Stimulated activated CD8-positive, alpha-beta memory T cell treated with anti-CD3 and anti-CD28 coated beads, Interleukin-7, amount 100 ng/mL, for 1 hour (primary cell): ENCODE results near the gene TEX29.

ENCODE experiments used
- DNase-seq, 2 donors: peaks; one replicate each; pipeline ENCODE4 v3.0.0-alpha.2; 2020; ENCODE audit warnings: low read depth in 2 of 2

TEX29 gene

DNA sequence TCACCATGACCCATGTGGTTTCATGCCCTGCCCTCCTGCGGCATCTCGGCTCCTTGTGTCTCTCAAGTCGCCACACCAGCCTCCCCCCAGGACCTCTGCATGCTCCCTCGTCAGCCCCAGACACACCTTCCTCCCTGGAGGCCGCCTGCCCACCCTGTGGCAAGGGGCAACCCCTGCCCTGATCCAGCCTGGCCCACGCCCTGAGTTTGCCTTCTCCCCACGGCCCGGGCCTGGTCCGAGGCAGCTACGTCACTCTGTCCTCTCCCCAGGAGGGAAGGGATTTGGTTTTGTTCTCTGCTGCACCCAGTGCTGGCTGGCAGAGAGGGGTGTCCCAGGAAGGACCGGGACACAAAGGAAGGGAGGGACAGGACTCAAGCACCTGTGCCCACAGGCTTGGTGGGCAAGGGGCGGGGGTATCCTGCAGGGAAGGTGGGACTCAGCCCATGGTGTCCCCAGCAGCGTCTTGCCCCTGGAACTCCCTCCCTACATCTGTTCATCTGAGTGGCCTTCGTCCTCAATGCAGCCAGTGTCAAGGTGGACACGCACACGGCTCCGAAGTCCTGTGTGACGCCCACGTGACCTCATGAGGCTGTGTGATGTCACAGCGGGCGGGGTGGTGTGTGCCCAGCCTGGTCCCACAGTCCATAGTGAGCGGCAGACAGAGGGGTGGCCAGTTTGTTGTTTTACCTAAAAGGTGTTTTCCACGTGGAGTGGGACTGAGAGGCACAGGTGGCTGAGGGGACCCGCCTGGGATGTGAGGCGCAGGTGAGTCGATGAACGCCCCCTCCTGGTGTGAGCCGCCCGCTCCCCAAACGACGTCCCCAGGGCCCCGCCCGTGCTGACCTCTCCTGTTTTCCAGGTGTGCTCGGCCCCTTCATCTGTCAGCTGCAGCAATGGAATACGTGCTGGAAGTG, at the start of gene TEX29:
Gene TEX29 (plus strand): TSS at position 645 of the 914 bp plus-strand sequence. CDS start 249 bp downstream, at position 894.
- no peak for DNase-seq

DNA sequence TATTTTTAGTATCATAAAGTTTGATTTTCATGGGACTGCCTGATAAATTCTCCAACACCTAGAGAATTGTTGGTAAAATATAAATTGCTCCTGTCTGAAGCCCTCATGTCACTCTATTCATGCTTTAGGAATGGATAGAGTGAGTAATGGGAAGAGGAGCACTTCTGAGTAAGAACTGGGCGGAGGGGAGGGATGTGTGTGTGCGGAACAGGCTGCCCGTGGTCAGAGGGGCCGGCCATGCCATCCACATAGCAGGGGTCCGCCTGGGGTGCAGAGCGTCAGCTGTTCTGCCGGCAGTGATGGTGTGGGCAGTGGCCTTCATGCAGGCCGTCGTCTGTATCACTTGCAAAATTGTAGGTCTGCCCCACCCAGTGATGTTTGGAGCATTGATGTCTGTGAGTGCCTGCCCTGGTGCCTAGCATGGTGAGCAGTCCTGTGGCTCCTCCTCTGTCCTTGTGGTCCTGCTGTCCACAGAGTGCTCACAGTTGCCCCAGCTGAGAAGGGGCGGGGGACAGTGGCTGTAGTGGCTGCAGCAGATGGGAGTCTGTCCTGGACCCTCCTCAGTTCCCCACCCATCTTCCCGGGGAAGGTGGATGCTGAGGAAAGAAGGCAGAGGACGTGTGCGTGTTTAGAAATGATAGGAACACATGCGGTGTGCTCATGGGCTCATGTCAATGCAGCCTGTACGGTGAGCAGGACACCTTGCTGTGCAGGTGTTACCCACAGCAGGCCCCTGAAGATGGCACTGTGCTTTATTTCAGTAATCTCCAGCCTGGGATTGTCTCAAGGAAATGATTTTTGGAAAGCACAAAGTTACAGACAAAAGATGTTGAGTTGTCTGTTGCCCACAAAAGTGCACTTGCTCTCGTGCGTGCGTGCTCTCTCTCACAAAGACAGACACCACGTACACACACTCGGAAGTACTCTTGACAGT, 49.4 kb upstream of the TEX29 start:
- DNase-seq = no peak

GRCh38 chr13:111272117-111272516, 48.3 kb upstream of the TEX29 start:
- no peak for DNase-seq

GRCh38 chr13:111275382-111275781, 45.1 kb upstream of the TEX29 start:
- DNase-seq = no peak

DNA sequence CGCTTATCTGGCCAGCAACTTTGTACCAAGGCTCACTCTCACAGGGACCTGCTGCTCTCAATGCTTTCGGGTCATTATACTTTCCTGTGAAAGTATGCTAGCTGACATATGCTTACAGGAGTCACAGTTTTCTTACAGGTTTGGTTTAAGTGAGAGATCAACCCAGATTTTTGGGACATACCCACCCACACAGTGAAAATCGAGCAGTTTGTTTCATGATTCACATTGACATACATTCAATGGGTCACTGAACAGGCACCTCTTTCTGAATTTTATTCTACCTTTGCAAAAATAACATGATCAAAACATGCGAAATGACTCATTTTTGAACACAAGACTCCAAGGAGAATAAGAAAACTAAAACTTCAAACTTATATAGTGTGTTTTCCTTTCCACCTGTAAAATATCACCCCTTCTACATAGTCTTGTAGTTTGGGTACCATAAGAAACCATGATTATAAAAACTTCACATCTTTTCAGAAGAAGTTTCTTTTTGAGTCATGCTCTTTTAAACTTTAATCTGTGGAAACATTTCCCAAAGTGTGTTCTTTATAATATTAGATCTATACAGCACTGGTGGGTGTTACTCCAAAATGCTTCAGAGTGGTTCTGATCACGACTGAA, 44.3 kb upstream of the TEX29 start:
- no peak for DNase-seq

DNA sequence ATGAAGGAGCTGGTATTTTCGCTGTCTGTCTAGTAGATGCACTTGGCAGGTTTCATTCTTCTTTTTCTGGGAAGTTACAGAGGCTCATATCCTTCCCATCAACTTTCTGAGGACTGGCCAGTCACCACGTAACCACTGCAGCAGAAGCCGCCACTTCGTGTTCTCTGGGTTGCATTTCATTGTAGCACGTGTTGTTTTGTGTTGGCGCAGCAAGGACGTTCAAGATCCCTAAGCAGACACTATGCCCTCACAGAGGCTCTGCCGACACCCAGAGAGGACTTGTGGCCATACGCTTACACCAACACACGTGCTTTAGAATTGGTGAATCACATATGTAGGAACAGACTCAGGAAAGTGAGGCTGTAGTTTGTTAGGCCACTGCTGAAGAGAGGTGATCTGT, 42.2 kb upstream of the TEX29 start:
- DNase-seq = no peak

DNA sequence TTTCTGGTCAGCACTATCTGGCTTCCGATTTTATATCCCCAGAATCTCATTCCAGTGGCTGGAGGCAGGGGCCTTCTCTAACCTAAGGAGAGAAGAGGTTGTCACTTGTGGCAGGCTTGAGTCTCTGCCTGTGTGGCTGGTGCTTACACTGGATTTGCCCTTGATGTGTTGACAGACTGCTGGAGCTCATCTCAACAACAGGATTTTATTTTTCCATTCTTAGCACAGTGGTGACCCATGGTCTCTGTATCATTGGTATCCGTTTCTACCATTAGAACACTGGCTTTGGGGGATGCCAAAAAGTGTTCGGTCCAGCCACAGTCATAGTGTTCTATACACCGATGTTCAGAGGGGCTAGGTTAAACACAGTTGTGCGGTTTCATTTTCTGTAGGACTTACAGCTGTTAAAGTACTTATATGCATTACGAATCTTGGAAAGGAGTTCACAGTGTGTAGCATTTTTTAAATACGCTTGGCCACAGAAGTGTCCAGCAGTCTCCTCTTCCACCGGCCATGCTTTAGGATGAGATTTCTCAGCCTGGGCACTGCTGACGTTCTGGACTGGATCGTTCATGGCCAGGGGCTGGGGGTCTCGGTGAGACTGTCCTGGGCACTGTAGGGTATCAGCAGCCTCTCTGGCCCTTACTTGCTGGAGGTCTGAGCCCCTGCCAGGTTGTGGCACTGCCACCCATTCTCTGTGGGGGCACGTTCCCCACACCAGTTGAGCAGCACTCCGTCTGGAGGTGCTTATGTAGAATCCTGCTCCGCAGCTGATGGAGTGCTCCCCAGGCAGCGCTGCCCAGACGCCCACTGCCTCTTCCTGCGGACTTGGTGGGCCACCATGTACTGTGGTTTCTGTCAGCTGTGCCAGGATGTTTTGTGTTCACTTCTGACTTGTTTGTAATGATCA, 41.4 kb upstream of the TEX29 start:
- DNase-seq = no peak

GRCh38 chr13:111280226-111280625, 40.2 kb upstream of the TEX29 start:
- DNase-seq = no peak

GRCh38 chr13:111280681-111281585, 39.5 kb upstream of the TEX29 start:
- DNase-seq = no peak

GRCh38 chr13:111281751-111282311, 38.6 kb upstream of the TEX29 start:
- no peak for DNase-seq

DNA sequence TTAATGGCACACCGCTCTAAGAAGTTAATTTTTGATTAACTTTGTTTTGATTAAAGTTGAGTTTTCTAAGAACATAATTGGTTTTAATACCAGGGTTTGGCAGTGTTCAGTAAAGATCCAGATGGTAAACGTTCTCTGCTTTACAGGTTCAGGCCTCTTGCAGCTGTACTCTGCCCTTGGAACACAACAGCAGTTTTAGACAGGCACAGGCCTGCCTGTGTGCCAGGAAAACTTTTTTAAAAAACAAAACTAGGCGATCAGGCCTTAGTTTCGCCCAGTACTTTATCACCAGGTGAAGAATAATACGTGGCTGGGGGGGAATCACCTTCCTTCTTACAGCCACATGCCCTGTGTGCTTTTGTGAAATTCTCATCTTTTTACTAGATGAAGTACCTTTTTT, 38.0 kb upstream of the TEX29 start:
- no peak for DNase-seq

GRCh38 chr13:111282997-111283396, 37.4 kb upstream of the TEX29 start:
- no peak for DNase-seq

DNA sequence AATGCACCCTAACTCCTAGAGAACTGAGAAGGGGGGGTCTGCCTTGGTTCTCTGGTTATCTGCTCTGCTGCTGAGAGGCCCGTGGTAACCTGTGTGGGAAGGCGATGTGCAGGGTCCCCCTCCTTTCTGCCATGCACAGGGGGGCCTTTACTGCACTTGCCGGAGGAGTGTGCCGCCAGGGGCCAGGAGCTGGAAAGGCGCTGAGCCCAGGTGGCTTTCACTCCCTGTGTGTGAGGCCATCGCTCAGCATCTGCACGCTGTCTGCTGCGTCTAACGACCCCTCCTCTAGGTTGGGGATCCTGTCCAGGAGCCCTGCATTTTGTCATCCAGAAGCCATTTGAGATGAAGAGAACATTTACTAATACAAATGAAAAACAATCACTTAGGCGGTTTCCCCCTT, 37.0 kb upstream of the TEX29 start:
- DNase-seq = no peak

DNA sequence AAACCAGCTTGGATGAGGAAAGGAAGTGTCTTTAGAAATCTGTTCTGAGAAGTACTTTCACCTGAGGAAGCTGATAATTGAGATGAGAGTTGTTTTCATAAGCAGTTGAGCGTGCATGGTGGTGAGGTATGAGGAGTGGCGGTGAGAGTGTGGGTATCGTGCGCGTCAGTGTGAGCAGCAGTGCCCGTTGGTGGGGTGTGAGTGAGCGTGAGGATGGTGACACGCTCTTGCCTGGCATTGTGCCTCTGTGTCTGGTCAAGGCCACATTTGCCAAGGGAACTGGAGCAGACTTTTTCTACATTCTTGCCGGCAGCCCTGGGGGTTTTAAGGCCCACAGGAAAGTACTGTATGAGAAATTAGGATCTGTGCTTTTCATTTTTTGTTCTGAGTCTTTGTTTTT, 36.5 kb upstream of the TEX29 start:
- no peak for DNase-seq

- no peak for DNase-seq
Measured at GRCh38 chr13:111284565-111284964, 35.9 kb upstream of the TEX29 start.

DNA sequence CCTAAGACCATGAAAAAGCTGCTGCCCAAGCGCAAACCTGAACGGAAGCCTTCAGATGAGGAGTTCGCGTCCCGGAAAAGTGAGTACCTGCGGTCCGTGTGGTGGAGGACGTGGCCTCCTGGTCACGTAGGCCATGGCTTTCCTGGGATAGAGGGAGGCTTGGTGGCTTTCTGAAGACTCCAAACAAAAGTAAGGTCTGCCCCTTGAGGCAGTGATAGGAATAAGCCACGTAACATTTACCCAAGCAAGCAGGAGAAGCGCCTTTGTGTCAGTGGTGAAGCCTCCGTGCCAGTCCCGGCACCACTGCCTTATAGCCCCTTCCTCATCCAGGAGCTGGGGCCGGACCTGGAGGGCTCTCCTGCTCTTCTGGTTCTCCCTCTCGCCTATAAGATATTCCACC, 34.3 kb upstream of the TEX29 start:
- no peak for DNase-seq

- no peak for DNase-seq
Measured at GRCh38 chr13:111286749-111287148, 33.7 kb upstream of the TEX29 start.

GRCh38 chr13:111287201-111287600, 33.2 kb upstream of the TEX29 start:
- no peak for DNase-seq

- DNase-seq = no peak
Measured at GRCh38 chr13:111288276-111288675, 32.2 kb upstream of the TEX29 start.

DNA sequence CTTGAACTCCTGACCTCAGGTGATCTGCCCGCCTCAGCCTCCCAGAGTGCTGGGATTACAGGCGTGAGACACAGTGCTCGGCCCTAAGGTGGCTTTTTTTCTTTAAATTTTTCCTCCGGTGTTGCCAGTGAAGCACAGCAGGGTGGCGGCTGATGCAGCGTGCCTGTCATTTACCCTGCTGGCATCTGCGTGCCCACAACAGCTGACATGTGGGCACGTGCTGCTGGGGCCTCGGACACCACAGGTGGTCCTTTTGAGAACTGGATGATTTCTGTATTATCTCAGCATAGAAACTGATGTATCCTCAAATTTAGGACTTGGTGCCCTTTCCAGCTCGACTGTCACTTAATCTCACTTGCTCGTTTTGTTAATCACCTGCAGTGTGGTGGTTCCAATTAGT, 31.2 kb upstream of the TEX29 start:
- DNase-seq = no peak
